Fibroblast of gingiva (primary cell): ENCODE measurements around the gene TMA7B.

Experiments
- DNase-seq: peaks from one replicate; pipeline ENCODE4 v3.0.0-alpha.2; 2011; ENCODE audit warnings: low read depth

The TMA7B gene

GRCh38 chr22:40002935-40003715 is 42.9 kb downstream of the TMA7B start:
- no peak for DNase-seq

- no peak for DNase-seq
Observed at GRCh38 chr22:40004836-40005235, 44.6 kb downstream of the TMA7B start.

GRCh38 chr22:40006641-40007040 is 46.4 kb downstream of the TMA7B start:
- DNase-seq = no peak

GRCh38 chr22:40007853-40008710 is 47.9 kb downstream of the TMA7B start:
- no peak for DNase-seq

- no peak for DNase-seq
Observed at GRCh38 chr22:40008726-40009291, 48.6 kb downstream of the TMA7B start.

- no peak for DNase-seq
Observed at GRCh38 chr22:40009292-40009774, 49.1 kb downstream of the TMA7B start.

GRCh38 chr22:40009951-40010671 is 49.9 kb downstream of the TMA7B start:
- DNase-seq = no peak

GRCh38 chr22:40010746-40011145 is 50.5 kb downstream of the TMA7B start:
- no peak for DNase-seq
